HL-60 (cell line): ENCODE measurements around the gene FTO.

ENCODE experiments used
- DNase-seq, 2 experiments: peaks; one replicate each; pipeline ENCODE4 v3.0.0-alpha.2; 2010 to 2020; ENCODE audit warnings: low read depth in 1 of 2, low spot score in 1 of 2
- H3K27ac ChIP-seq: fragments of 250-450 bp; sonication (Bioruptor Pico); replicated peaks from 2 replicates; pipeline ENCODE4 v1.5.1; 2020; ENCODE audit warnings: mild to moderate bottlenecking, moderate library complexity
- H3K27me3 ChIP-seq: fragments of 250-450 bp; sonication (Bioruptor Pico); 2 replicates; pipeline ENCODE4 v1.5.1; 2021; ENCODE audit warnings: mild to moderate bottlenecking, moderate library complexity; ENCODE audit not compliant: insufficient read depth, poor library complexity, severe bottlenecking
- H3K4me3 ChIP-seq: replicated peaks from 2 replicates; pipeline ENCODE4 v1.5.1; 2011; ENCODE audit warnings: mild to moderate bottlenecking, control low read depth, low read length; ENCODE audit not compliant: insufficient read depth
- CTCF ChIP-seq: IDR thresholded peaks from one replicate; pipeline ENCODE4 v1.5.1; 2011; ENCODE audit warnings: low read length, control low read depth, inconsistent platforms; ENCODE audit not compliant: insufficient read depth
- GABPA ChIP-seq: IDR thresholded peaks from 2 replicates; pipeline ENCODE4 v1.6.1; 2012; ENCODE audit warnings: low read depth
- POLR2AphosphoS5 ChIP-seq: IDR thresholded peaks from 2 replicates; pipeline ENCODE4 v1.6.1; 2012; ENCODE audit warnings: low read depth
- REST ChIP-seq: IDR thresholded peaks from 2 replicates; pipeline ENCODE4 v1.6.1; 2012; ENCODE audit warnings: low read depth; ENCODE audit not compliant: insufficient replicate concordance
- SPI1 ChIP-seq: IDR thresholded peaks from 2 replicates; pipeline ENCODE4 v1.6.1; 2012; ENCODE audit warnings: low read depth, mild to moderate bottlenecking, borderline replicate concordance

The FTO gene

GRCh38 chr16:53949715-53950410 is 245.9 kb downstream of the FTO start:
- Histone ChIP-seq H3K27ac (no peak overlapping the region), H3K27me3 (no peaks in the 10 kb centered on the region), H3K4me3 (no peak overlapping the region)
- TF ChIP-seq REST: no peak
- no peak for TF ChIP-seq POLR2AphosphoS5
- TF ChIP-seq SPI1: no peak
- no peak for TF ChIP-seq CTCF
- no peak for TF ChIP-seq GABPA
- no peak for DNase-seq

GRCh38 chr16:53950677-53951076 is 246.7 kb downstream of the FTO start:
- H3K4me3 ChIP-seq: no peak overlapping the region
- H3K27ac ChIP-seq: no peak overlapping the region
- TF ChIP-seq GABPA (no peak), POLR2AphosphoS5 (no peak), CTCF (no peak)
- DNase-seq: no peak
- H3K27me3 ChIP-seq: no peaks in the 10 kb centered on the region

- H3K27me3 ChIP-seq: no peaks in the 10 kb centered on the region
- TF ChIP-seq POLR2AphosphoS5: no peak
- H3K4me3 ChIP-seq: no peak overlapping the region
- no peak for DNase-seq
- H3K27ac ChIP-seq: no peak overlapping the region
These were observed 248.6 kb downstream of the FTO start for GRCh38 chr16:53952215-53953208.

- DNase-seq: no peak
- Histone ChIP-seq H3K4me3 (no peak overlapping the region), H3K27me3 (no peaks in the 10 kb centered on the region), H3K27ac (no peak overlapping the region)
- TF ChIP-seq REST: no peak
- no peak for TF ChIP-seq POLR2AphosphoS5
- no peak for TF ChIP-seq CTCF
- no peak for TF ChIP-seq SPI1
- TF ChIP-seq GABPA: no peak
These were observed 249.4 kb downstream of the FTO start for GRCh38 chr16:53953336-53953735.
